MM.1S (cell line): Measurements from ENCODE around the gene SATB2.

Source experiments
- DNase-seq: peaks from one replicate; pipeline ENCODE4 v3.0.0-alpha.2; 2015
- H2AFZ ChIP-seq: fragments of 300-600 bp; sonication (generic); 2 replicates; pipeline ENCODE4 v1.6.0; 2016; ENCODE audit warnings: antibody characterized with exemption, low read length
- H3F3A ChIP-seq: fragments of 300-600 bp; sonication (generic); 2 replicates; pipeline ENCODE4 v1.6.1; 2016; ENCODE audit warnings: mild to moderate bottlenecking, antibody characterized with exemption, low read length, moderate library complexity, mixed read lengths; ENCODE audit not compliant: insufficient read depth
- H3K27ac ChIP-seq: fragments of 300-600 bp; sonication (generic); 2 replicates; pipeline ENCODE4 v1.5.1; 2016; ENCODE audit warnings: mild to moderate bottlenecking, low read length
- H3K27me3 ChIP-seq: fragments of 300-600 bp; sonication (generic); replicated peaks from 2 replicates; pipeline ENCODE4 v1.6.0; 2016; ENCODE audit warnings: low read length; ENCODE audit not compliant: insufficient read depth
- H3K36me3 ChIP-seq: fragments of 300-600 bp; sonication (generic); replicated peaks from 2 replicates; pipeline ENCODE4 v1.6.1; 2016; ENCODE audit warnings: mild to moderate bottlenecking, low read length, mixed read lengths; ENCODE audit not compliant: insufficient read depth
- H3K4me1 ChIP-seq: fragments of 300-600 bp; sonication (generic); 2 replicates; pipeline ENCODE4 v1.6.1; 2016; ENCODE audit warnings: low read length, mixed read lengths
- H3K4me2 ChIP-seq: fragments of 300-600 bp; sonication (generic); 2 replicates; pipeline ENCODE4 v1.6.0; 2016; ENCODE audit warnings: low read depth, low read length
- H3K4me3 ChIP-seq: fragments of 300-600 bp; sonication (generic); 2 replicates; pipeline ENCODE4 v1.5.1; 2016; ENCODE audit warnings: low read length, mixed read lengths
- H3K79me2 ChIP-seq: fragments of 300-600 bp; sonication (generic); 2 replicates; pipeline ENCODE4 v1.6.1; 2016; ENCODE audit warnings: mixed run types, low read length, mixed read lengths
- H3K9ac ChIP-seq: fragments of 300-600 bp; sonication (generic); 2 replicates; pipeline ENCODE4 v1.6.1; 2016; ENCODE audit warnings: low read length, mixed read lengths
- H3K9me2 ChIP-seq: fragments of 300-600 bp; sonication (generic); replicated peaks from 2 replicates; pipeline ENCODE4 v1.6.1; 2016; ENCODE audit warnings: mild to moderate bottlenecking, low read length, mixed read lengths; ENCODE audit not compliant: insufficient read depth
- H3K9me3 ChIP-seq: fragments of 300-600 bp; sonication (generic); replicated peaks from 2 replicates; pipeline ENCODE4 v1.6.1; 2016; ENCODE audit warnings: mild to moderate bottlenecking, low read length, mixed read lengths; ENCODE audit not compliant: insufficient read depth
- H4K20me1 ChIP-seq: fragments of 300-600 bp; sonication (generic); 2 replicates; pipeline ENCODE4 v1.6.1; 2016; ENCODE audit warnings: mild to moderate bottlenecking, low read length, moderate library complexity, mixed read lengths; ENCODE audit not compliant: insufficient read depth
- EZH2 ChIP-seq: fragments of 300-600 bp; sonication (generic); optimal IDR thresholded peaks from 2 replicates; pipeline ENCODE3; 2017; ENCODE audit warnings: low read depth, mild to moderate bottlenecking, antibody characterized with exemption, low read length, mixed read lengths
- EZH2phosphoT487 ChIP-seq: fragments of 300-600 bp; sonication (generic); IDR thresholded peaks from 2 replicates; pipeline ENCODE4 v1.6.1; 2018; ENCODE audit warnings: antibody characterized with exemption, low read length
- TF ChIP-seq, protein P1 (sequence below): fragments of 300-600 bp; sonication (generic); IDR thresholded peaks from 2 replicates; pipeline ENCODE4 v1.5.1; 2016; ENCODE audit warnings: antibody characterized with exemption, low read length, mixed read lengths

Gene SATB2

DNA sequence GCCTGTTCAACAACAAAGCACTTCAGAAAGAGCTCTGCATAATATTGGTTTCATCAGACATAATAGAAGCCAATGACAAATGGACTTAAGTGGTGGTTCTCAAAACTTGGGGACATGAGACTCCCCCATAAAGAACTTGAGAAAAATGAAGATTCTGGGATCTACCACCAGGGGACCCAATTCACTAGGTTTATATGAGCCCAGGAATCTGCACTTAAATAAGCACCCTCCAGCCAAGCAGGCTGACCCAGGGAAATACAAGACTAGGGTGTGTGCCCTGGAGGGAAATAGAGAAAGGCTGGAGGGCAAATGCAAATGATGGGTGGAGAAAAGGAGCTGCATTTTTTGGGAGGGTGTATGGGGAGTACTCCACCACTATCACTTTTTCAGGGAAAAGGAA is 52.5 kb downstream of the SATB2 start:
- no peak overlapping the region for H3K4me3 ChIP-seq
- H3K79me2 ChIP-seq, result no peaks in the 10 kb centered on the region
- no peaks in the 10 kb centered on the region for H4K20me1 ChIP-seq
- no peaks in the 10 kb centered on the region for H3K9me2 ChIP-seq
- no peak overlapping the region for H3K27ac ChIP-seq
- no peak for DNase-seq
- H3F3A ChIP-seq, result no peaks in the 10 kb centered on the region
- TF ChIP-seq EZH2, result no peak
- TF ChIP-seq, protein P1, sequence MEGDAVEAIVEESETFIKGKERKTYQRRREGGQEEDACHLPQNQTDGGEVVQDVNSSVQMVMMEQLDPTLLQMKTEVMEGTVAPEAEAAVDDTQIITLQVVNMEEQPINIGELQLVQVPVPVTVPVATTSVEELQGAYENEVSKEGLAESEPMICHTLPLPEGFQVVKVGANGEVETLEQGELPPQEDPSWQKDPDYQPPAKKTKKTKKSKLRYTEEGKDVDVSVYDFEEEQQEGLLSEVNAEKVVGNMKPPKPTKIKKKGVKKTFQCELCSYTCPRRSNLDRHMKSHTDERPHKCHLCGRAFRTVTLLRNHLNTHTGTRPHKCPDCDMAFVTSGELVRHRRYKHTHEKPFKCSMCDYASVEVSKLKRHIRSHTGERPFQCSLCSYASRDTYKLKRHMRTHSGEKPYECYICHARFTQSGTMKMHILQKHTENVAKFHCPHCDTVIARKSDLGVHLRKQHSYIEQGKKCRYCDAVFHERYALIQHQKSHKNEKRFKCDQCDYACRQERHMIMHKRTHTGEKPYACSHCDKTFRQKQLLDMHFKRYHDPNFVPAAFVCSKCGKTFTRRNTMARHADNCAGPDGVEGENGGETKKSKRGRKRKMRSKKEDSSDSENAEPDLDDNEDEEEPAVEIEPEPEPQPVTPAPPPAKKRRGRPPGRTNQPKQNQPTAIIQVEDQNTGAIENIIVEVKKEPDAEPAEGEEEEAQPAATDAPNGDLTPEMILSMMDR, result peak; percentile 25; the same call in 1 of the 2 replicates
- no peak overlapping the region for H3K9ac ChIP-seq
- no peaks in the 10 kb centered on the region for H3K36me3 ChIP-seq
- no peaks in the 10 kb centered on the region for H3K4me1 ChIP-seq
- H3K27me3 ChIP-seq, result no peaks in the 10 kb centered on the region
- no peak overlapping the region for H2AFZ ChIP-seq
- H3K4me2 ChIP-seq, result no peak overlapping the region
- H3K9me3 ChIP-seq, result no peaks in the 10 kb centered on the region

DNA sequence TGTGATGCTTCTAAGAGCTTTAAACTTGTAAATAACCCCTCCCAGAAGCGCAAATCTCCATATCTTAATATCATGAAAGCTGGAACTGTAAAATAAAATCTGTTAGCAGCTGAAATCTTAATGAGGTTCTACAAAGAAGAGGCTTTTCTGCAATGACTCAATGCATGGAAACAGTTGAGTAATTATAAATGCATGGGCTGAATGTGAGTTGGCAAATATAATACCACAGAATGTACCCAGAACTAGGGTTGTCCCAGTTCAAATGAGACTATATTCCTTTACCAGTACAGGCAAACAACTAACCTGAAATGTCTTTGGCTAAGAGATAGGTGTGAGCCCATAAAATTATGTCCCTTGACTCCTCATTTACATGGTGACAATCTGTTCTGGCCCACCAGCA is 52.9 kb downstream of the SATB2 start:
- Histone ChIP-seq H4K20me1 (no peaks in the 10 kb centered on the region), H3K4me1 (no peaks in the 10 kb centered on the region), H3K9me2 (no peaks in the 10 kb centered on the region), H3K4me3 (no peak overlapping the region), H3K36me3 (no peaks in the 10 kb centered on the region), H3K9me3 (no peaks in the 10 kb centered on the region), H3K27me3 (no peaks in the 10 kb centered on the region), H3K27ac (no peak overlapping the region), H3K79me2 (no peaks in the 10 kb centered on the region), H2AFZ (no peak overlapping the region), H3F3A (no peaks in the 10 kb centered on the region), H3K9ac (no peak overlapping the region), H3K4me2 (no peak overlapping the region)
- DNase-seq, result no peak
- TF ChIP-seq, protein P1, result no peak
- TF ChIP-seq EZH2phosphoT487 (no peak), EZH2 (no peak)

DNA sequence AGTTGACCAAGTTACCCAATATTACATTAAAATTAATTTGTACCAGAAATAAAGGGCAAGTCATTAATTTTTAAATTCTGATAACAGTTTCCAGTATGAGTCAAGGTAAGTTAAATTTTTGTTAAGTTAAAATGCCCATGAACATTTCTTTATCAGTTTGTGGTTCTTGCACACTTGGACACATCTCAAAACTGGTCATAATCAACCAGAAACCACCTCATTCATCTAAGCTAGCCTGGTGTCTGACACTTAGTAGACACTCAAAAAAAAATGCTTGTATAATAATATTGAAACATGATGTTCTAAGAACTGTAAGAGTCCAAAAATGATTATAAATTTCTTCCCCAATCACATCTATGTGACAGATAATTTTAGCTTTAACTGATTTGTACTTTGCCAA is 62.4 kb downstream of the SATB2 start:
- no peak overlapping the region for H3K9ac ChIP-seq
- TF ChIP-seq, protein P1, result no peak
- no peak for TF ChIP-seq EZH2
- TF ChIP-seq EZH2phosphoT487, result no peak
- H3K4me2 ChIP-seq, result no peak overlapping the region
- H3K9me2 ChIP-seq, result no peaks in the 10 kb centered on the region
- H3K4me3 ChIP-seq, result no peak overlapping the region
- H3K27ac ChIP-seq, result no peak overlapping the region
- H3K4me1 ChIP-seq, result no peaks in the 10 kb centered on the region
- no peak overlapping the region for H2AFZ ChIP-seq
- DNase-seq, result no peak
- no peaks in the 10 kb centered on the region for H4K20me1 ChIP-seq
- H3K27me3 ChIP-seq, result no peaks in the 10 kb centered on the region
- H3K9me3 ChIP-seq, result no peaks in the 10 kb centered on the region
- H3K36me3 ChIP-seq, result no peaks in the 10 kb centered on the region
- H3F3A ChIP-seq, result no peaks in the 10 kb centered on the region
- no peaks in the 10 kb centered on the region for H3K79me2 ChIP-seq
